Activated CD4-positive, alpha-beta T cell treated with anti-CD3 and anti-CD28 coated beads, Interleukin-2, amount 50 U/mL, for 1 hour (primary cell): ENCODE results near the gene GUCA1C.
A peak's percentile ranks its signal among the peaks of the same experiment; 100 is the strongest.

Experiments used
- DNase-seq: peaks from one replicate; pipeline ENCODE4 v3.0.0-alpha.2; 2020

GUCA1C gene

GRCh38 chr3:108953700-108954099 is at the start of gene GUCA1C:
TSS of gene GUCA1C (minus strand) at chr3:108953879. CDS start at chr3:108953762, 117 bp downstream.
- DNase-seq, result no peak

- DNase-seq, result no peak
These were observed 44.8 kb upstream of the GUCA1C start for GRCh38 chr3:108998436-108998835.

GRCh38 chr3:108985844-108986243 is 32.2 kb upstream of the GUCA1C start:
- DNase-seq, result no peak

GRCh38 chr3:108983051-108983450 is 29.4 kb upstream of the GUCA1C start:
- DNase-seq, result no peak

GRCh38 chr3:108976058-108976457 is 22.4 kb upstream of the GUCA1C start:
- no peak for DNase-seq

GRCh38 chr3:108973019-108973418 is 19.3 kb upstream of the GUCA1C start:
- no peak for DNase-seq

GRCh38 chr3:108972482-108972881 is 18.8 kb upstream of the GUCA1C start:
- DNase-seq, result no peak

GRCh38 chr3:108970561-108970960 is 16.9 kb upstream of the GUCA1C start:
- no peak for DNase-seq

- no peak for DNase-seq
These were observed 13.1 kb upstream of the GUCA1C start for GRCh38 chr3:108966773-108967172.

GRCh38 chr3:108959017-108959416 is 5.3 kb upstream of the GUCA1C start:
- no peak for DNase-seq

GRCh38 chr3:108953210-108953609 is 469 bp downstream of the GUCA1C start:
- DNase-seq, result no peak

GRCh38 chr3:108951820-108952501 is 1.7 kb downstream of the GUCA1C start:
- DNase-seq, result no peak

- no peak for DNase-seq
These were observed 5.8 kb downstream of the GUCA1C start for GRCh38 chr3:108947855-108948254.

GRCh38 chr3:108946292-108947285 is 7.1 kb downstream of the GUCA1C start:
- DNase-seq, result no peak

GRCh38 chr3:108940568-108941263 is 13.0 kb downstream of the GUCA1C start:
- DNase-seq, result no peak

- DNase-seq, result no peak
These were observed 13.5 kb downstream of the GUCA1C start for GRCh38 chr3:108940166-108940565.

GRCh38 chr3:108936924-108937689 is 16.6 kb downstream of the GUCA1C start:
- no peak for DNase-seq

- no peak for DNase-seq
These were observed 22.6 kb downstream of the GUCA1C start for GRCh38 chr3:108931035-108931434.

GRCh38 chr3:108918866-108919265 is 34.8 kb downstream of the GUCA1C start:
- DNase-seq, result no peak

GRCh38 chr3:108914774-108915641 is 38.7 kb downstream of the GUCA1C start:
- peak; percentile 54 for DNase-seq

- DNase-seq, result no peak
These were observed 43.9 kb downstream of the GUCA1C start for GRCh38 chr3:108909799-108910198.

GRCh38 chr3:108907194-108907593 is 46.5 kb downstream of the GUCA1C start:
- DNase-seq, result no peak
